ENCODE measurements around the gene BANF2. TPM values are rescaled to one million over a fixed set of nuclear protein-coding genes. Genes with fewer than 3 reads are reported as not detected.

Gene BANF2
- total RNA-seq, 1 donor from 2014 or later, result not detected

DNA sequence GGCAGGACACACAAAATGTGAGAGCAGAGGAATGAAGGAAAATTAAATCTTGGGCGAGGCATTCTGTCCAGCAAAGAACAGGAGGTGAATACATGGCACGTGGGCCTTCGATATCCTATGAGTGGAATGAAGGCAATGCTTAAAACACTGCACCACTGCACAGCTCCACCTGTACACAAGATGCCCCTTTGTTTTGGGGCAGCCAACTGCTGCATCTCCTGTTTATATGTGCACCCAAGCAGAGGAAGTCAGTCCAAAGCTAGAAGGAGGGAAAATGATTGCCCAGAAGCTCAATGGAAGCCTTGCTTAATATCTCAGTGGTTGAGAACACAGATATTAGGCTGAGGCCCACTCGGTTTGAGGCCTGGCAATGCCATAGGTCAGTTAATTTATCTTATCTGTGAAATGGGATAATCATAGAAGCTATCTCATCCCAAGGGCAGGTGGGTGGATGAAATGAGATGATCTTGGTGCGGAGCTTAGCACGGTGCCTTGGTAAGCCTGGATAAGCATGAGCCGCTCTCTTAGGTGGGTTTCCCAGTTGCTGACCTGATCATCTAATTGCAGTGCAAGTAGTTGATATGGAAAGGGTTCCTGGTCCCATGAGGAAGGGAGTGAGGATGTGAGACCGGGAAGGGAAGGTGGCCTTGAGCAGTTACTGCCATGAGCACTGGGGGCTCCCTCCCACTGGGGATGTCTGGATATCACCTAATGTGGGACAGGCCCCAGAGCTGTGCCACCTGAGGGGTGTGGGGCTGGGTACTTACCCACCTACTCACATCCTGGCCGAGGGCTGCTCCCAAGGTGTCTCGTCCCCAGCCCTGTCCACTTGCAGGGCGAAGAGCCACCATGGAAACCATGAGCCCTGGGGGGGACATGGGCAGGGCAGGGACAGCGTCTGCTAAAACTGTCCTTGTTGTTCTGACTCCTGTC, 9.9 kb downstream of the BANF2 start:
- no peaks in the 10 kb centered on the region for H3K9me3 ChIP-seq
- TF ChIP-seq, protein P1, sequence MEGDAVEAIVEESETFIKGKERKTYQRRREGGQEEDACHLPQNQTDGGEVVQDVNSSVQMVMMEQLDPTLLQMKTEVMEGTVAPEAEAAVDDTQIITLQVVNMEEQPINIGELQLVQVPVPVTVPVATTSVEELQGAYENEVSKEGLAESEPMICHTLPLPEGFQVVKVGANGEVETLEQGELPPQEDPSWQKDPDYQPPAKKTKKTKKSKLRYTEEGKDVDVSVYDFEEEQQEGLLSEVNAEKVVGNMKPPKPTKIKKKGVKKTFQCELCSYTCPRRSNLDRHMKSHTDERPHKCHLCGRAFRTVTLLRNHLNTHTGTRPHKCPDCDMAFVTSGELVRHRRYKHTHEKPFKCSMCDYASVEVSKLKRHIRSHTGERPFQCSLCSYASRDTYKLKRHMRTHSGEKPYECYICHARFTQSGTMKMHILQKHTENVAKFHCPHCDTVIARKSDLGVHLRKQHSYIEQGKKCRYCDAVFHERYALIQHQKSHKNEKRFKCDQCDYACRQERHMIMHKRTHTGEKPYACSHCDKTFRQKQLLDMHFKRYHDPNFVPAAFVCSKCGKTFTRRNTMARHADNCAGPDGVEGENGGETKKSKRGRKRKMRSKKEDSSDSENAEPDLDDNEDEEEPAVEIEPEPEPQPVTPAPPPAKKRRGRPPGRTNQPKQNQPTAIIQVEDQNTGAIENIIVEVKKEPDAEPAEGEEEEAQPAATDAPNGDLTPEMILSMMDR (IDR thresholded peaks at IDR 0.05), result no peak
- intact Hi-C loops (cut with DNase I), result no loop called here
- no peak for DNase-seq
- H3K4me3 ChIP-seq, result no peak overlapping the region
- no peaks in the 10 kb centered on the region for H3K4me1 ChIP-seq
- no peak overlapping the region for H3K27ac ChIP-seq
- no peaks in the 10 kb centered on the region for H3K27me3 ChIP-seq
- ATAC-seq, result no peak
- no peaks in the 10 kb centered on the region for H3K36me3 ChIP-seq

DNA sequence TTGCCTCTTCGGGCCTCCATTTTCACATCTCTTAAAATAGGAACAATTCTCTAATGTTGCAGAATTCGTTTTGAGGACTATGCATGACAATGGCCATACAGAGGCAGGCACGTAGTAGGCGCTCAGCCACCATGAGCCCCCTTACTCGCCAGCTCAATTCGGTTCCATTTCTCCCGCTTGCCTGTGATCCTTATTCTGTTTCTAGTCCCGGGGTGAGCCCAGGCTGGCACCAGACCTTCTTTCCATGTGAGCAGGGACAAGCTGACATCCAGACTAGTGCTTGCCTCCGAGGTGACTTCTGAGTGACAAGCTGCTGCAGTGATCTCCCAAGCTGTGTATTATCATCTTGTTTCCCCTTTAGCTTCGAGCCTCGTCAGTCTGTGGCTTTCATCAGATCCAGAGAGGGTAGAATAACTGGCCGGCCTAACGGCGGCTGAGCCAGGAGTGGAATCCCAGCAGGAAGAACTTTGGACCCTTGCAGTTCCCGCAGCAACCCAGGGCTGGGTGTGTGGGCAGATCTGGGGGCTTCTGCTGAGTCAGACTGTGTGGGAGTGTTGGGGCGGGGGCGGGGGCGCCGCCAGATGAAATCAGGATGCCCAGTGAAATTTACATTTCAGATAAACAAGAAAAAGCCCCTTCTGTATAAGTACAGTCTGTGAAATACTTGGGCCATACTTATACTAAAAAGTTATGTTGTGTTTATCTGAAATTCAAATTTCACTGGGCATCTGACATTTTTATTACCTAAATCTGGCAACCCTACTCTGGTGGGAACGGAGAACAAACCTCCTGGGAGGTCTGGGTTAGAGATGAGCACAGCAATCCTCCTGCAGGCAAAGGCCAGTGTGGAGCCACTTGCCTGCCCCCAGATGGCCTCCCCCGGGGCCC, 10.9 kb downstream of the BANF2 start:
- intact Hi-C loops (cut with DNase I), result no loop called here
- Histone ChIP-seq H3K4me1 (no peaks in the 10 kb centered on the region), H3K4me3 (no peak overlapping the region), H3K36me3 (no peaks in the 10 kb centered on the region), H3K9me3 (no peaks in the 10 kb centered on the region), H3K27ac (no peak overlapping the region), H3K27me3 (no peaks in the 10 kb centered on the region)
- DNase-seq (no peak), ATAC-seq (no peak)
- TF ChIP-seq, protein P1 (IDR thresholded peaks at IDR 0.05), result no peak

DNA sequence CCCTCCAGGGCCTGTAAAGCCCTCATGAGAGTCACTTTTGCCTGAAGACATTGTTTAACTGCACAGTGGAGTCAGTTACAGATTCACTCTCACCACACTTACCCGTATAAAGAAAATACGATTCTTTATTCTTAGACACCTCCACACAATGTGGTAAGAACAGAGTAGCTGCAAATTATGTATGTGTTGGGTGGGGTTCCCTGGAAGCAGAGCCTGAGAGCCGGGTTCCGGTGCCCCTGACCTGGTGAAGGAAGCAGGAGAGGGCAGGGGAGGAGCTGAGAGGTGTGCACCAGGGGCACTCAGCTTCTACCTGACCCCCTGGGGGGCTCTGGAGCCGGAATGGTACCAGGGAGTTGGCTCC, 11.5 kb downstream of the BANF2 start:
- DNase-seq (no peak), ATAC-seq (no peak)
- H3K27ac ChIP-seq, result no peak overlapping the region

DNA sequence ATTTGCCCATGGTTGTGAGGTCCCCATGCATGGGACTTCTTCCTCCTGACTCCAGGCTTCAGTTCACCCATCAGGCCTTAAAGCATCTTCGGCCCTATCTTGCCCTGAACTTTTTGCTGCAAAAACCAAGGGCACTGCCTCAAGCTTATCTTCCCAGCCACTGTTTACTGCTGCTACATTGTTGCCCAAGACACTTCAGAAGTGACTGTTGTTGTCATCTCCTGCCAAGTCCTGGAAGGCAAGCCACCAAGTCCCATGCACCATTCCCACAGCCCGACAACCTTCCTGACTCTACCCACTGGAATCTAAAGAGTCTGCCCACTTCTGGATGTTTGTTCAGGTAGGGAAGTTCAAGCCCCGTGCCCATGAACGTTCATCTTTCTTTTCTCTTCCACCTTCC, 12.4 kb downstream of the BANF2 start:
- ATAC-seq (no peak), DNase-seq (no peak)
- intact Hi-C loops (cut with DNase I), result no loop called here
- Histone ChIP-seq H3K4me3 (no peak overlapping the region), H3K27ac (no peak overlapping the region), H3K36me3 (no peaks in the 10 kb centered on the region), H3K9me3 (no peaks in the 10 kb centered on the region), H3K27me3 (no peaks in the 10 kb centered on the region), H3K4me1 (no peaks in the 10 kb centered on the region)
- TF ChIP-seq, protein P1 (IDR thresholded peaks at IDR 0.05), result no peak

More for the DNA sequence above, 11.5 kb downstream of the BANF2 start:
- intact Hi-C loops (cut with DNase I), result no loop called here
- TF ChIP-seq, protein P1 (IDR thresholded peaks at IDR 0.05), result no peak
- no peaks in the 10 kb centered on the region for H3K27me3 ChIP-seq
- no peak overlapping the region for H3K4me3 ChIP-seq
- H3K36me3 ChIP-seq, result no peaks in the 10 kb centered on the region
- no peaks in the 10 kb centered on the region for H3K9me3 ChIP-seq
- H3K4me1 ChIP-seq, result no peaks in the 10 kb centered on the region

DNA sequence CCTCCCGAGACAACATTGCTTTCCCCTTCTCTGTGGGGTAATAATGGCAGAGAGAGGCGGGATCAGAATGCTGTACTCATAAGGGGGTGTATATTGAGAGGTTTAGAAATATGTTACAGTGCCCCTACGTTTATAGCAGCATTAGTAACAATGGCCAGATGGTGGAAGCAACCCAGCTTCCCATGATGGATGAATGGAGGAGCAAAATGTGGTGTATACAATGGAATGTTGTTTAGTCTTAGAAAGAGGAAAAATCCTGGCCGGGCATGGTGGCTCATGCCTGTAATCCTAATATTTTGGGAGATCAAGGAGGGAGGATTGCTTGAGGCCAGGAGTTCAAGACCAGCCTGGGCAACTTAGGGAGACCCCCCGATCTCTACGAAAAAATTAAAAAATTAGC, 12.9 kb downstream of the BANF2 start:
- no peak for DNase-seq
- intact Hi-C loops (cut with DNase I), result no loop called here
- no peaks in the 10 kb centered on the region for H3K4me1 ChIP-seq
- no peaks in the 10 kb centered on the region for H3K36me3 ChIP-seq
- no peaks in the 10 kb centered on the region for H3K27me3 ChIP-seq
- H3K4me3 ChIP-seq, result no peak overlapping the region
- TF ChIP-seq, protein P1 (IDR thresholded peaks at IDR 0.05), result no peak
- no peaks in the 10 kb centered on the region for H3K9me3 ChIP-seq
- ATAC-seq, result no peak
- no peak overlapping the region for H3K27ac ChIP-seq

Data from upper lobe of right lung (tissue), 1 donor.